HS-27A (cell line): Measurements from ENCODE around the gene CEBPA.

Source experiments
- DNase-seq: peaks from one replicate; pipeline ENCODE4 v3.0.0-alpha.2; 2012; ENCODE audit warnings: low read depth, missing footprints

Gene CEBPA

GRCh38 chr19:33271246-33272021 lies 30.9 kb downstream of the CEBPA start:
- no peak for DNase-seq

DNA sequence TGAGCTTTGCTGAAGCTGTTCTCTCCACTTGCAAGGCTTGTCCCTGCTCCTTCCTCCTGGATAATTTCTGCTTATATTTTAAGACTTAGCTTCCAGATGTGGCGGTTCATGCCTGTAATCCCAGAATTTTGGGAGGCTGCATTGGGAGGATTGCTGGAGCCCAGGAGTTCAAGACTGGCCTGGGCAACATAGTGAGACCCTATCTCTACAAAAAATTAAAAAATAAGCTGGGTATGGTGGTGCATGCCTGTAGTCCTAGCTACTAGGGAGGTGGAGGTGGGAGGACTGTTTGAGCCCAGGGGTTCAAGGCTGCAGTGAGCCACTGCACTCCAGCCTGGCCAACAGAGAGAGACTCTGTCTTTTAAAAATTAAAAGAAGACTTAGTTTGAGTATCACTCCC lies 31.6 kb downstream of the CEBPA start:
- no peak for DNase-seq

DNA sequence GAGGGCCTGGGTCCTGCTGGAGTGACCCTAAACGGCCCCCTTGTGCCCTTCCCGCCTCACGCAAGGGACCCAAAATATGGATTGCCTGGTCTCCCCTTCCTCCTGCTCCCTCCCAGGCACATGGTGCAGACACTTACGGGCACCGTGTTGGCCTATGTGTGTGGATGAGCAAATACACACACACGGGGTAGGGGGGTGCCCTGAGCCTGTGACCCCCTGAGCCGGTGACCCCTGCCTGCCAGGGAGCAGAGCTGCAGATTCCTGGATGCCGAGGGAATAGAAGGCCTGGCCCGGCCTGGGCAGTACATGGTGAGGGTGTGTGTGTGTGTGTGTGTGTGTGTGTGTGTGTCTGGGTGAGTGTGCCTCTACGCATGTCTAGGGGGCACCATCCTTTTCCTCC lies 33.3 kb downstream of the CEBPA start:
- DNase-seq: no peak

DNA sequence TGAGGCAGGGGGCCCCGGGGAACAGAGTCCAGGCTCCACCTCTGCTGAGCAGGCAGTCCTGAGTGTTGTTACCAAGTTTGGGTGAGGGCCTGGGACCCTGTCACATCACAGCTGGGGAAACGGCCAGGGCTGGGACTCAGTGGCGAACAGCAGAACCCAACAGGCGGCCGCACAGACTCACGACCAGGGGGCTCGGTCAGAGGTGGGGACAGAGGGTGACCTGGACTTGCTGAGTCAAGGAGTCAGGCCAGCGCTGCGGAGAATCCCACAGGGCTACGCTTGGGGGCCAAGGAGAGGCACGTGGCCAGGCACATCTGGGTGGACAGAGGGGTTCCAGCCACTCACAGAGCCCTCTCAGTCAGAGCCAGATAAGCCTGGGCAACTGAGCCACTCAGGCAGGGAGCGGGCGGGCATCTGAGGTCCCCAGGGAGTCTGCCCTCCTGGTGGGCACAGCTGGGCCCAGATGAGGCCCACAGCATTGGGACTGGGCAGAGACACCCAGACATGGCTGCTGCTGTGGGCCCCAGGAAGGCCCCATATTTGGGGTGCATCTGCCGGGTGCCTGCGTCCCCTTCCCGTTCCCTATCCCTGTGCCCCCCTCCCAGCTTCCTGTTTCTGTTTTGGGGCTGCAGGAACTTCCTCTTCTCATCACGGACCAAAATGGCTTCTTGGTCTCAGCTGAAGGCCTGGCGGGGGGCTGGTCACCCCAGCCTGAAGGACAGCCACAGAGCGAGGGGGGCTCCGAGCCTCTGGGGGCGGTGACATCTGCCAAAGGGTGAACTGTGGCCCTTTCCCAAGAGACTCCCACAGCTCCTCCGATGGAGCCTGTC lies 34.0 kb downstream of the CEBPA start:
- DNase-seq: no peak

GRCh38 chr19:33267706-33268105 lies 34.6 kb downstream of the CEBPA start:
- DNase-seq: no peak

DNA sequence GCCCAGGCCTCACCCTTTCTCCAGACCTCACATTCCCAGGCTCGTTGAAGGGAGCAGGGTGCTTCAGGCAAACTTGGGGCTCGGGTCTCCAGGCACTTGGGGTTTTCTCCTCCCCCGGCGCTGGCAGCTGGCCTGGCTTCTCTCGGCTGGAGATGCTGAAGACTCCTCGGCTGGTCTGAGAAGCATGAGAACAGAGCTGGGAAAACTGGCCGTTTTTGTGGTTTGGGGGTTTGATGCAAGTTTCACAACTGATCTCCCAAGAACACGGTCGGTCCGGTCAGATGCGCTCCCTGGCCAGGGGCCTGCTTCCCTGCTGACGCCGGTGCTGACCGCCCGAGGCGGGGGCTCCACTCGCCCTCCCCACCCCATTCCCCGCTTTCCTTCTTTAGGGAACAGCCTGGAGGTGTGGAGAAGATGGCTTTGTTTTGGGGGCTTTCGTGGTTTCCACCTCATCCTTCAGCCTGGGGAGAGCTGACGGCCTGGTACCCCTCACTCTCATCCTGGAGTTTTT lies 35.3 kb downstream of the CEBPA start:
- no peak for DNase-seq

- DNase-seq: no peak
Observed at GRCh38 chr19:33264881-33265445, 37.4 kb downstream of the CEBPA start.

DNA sequence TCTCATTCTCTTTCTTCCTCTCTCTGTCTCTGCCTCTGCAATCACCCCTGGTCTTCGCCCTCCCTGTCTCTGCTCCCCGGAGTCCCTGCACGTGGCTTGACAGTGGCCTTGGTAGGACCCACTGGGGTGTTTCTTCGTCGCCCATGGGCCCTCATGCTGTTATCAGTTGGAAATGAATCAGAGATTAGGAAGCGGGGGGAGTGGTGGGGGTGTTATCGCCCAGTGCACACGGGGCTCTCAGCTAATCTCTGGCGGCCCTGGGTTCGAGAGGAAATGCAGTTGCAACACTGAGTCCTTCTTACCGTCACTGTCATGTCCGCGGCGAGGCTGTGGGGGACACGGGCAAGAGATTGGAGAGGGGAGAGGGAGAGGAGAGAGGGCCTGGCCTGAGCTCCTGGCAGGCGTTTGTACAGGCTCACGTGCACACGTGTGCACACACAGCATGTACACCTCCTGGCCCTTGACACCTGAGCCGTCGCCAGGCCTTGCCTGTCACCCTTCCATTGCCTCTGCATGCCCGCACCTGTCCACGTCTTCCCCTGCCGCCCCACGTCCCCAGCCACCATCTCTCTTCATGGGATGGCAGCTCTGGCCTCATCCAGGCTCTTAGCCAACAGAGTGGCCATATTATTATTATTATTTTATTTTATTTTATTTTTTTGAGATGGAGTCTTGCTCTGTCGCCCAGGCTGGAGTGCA lies 38.9 kb downstream of the CEBPA start:
- DNase-seq: no peak

DNA sequence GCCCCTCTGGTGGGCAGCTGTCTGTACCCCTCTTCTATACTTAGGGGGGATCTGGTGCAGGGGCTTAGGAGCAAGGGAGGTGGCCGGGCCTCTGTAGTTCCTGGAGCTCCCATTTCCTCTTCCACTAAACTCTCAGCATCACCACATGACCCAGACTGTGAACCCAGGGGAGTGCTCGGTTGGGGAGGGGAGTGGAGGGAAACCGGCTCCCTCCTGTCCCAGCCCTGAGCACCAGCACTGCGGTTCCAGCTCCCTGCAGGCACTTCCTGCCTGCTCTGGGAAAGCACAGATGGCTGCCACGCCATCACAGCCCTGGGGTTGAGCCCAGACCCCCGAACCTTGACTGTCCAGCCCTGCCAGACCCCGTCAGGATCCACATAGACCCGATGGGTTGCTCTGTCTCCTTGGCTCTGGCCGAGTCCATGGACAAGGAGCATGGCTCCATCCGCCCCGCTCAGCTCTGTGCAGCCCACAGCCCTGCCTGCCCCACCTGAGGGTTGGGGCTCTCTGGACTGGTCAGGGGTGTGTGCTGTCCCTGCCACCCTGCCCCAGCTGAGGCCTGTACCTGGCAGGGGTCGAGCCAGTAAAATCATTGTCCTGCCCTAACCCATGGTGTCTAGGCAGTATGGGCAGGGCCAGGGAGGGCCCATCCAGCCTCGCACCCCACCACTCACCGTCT lies 40.7 kb downstream of the CEBPA start:
- DNase-seq: no peak

GRCh38 chr19:33260628-33261418 lies 41.5 kb downstream of the CEBPA start:
- no peak for DNase-seq

- no peak for DNase-seq
Observed at GRCh38 chr19:33259539-33259938, 42.8 kb downstream of the CEBPA start.

DNA sequence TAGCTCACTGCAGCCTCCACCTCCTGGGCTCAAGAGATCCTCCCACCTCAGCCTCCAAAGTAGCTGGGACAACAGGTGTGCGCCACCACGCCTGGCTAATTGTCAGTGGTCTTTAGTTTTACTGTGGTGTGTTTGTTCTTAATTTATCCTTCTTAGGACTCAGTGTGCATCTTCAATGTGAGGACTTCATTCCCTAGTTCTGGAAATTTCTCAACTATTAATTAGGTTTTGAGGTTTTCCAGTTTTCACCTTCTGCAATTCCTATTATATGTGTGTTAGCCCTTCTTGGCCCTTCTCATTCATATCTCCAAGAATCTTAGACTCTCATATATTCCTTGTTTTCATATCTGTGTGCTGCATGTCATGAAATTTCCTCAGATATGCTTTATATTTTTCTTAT lies 44.5 kb downstream of the CEBPA start:
- DNase-seq: no peak

- DNase-seq: no peak
Observed at GRCh38 chr19:33256261-33256660, 46.1 kb downstream of the CEBPA start.

DNA sequence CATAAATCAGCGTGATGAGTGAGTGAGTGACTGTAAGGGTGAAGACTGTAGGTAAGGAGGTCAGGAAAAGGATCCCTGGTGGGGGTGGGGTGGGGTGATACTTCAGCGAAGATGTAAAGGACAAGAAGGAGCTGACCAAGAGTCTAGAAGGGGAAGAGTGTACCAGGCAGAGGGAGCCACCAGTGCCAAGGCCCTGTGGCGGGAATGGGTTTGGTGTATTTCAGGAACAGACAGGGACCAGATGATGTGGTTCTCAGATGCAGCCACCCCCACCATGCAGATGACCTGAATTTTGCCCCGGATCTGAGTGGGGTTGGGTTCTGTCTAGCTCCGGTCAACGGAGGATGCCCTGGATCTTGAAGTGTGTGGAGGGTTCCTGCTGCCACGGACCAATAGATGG lies 46.6 kb downstream of the CEBPA start:
- DNase-seq: no peak

DNA sequence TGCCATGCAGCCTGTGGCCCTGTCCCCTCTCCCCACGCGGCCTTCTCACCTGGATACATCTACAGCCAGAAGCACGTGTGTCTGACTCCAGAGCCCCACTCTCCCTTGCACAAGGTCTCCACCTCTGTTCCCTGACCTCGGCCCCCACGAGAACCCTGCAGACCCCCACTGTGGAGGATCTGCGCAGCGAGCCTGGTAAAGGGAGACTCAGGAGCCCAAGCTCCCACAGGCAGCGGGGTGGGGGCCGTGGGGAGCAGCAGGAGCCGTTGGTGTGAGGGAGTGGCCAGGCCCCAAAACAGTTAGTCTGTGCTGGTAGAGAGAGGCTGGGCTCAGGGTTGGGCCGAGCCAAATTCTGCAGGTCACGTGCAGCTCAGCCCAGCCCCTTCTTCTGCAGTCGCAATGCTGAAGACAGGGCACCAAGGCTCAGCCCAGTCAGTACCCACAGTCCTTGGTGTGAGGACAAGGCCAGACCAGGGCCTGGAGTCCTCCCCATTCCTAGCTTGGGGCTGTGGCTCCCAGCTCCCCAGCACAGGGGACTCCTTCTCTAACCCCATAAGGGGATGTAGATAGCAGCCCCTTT lies 48.0 kb downstream of the CEBPA start:
- DNase-seq: no peak

- no peak for DNase-seq
Observed at GRCh38 chr19:33252971-33253370, 49.4 kb downstream of the CEBPA start.

DNA sequence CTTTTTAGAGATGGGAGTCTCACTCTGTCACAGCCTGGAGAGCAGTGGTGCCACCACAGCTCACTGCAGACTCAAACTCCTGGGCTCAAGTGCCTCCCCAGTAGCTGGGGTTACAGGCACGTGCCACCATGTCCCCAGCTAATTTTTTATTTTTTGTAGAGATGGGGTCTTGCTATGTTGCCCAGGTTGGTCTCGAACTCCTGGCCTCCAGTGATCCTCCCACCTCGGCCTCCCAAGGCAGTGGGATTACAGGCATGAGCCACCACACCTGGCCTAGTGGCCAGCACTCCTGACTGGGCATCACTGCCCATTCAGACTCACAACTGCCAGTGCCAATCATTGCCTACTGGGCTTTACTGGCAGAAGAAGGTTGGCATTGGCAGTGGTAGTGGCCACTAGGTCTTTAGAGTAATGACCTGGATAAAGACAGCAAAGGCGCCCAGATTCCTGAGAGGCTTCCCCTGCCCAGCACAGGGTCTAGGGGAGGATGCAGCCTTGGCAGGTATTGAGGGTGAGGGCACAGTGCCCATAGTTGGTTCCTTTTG lies 49.8 kb downstream of the CEBPA start:
- DNase-seq: no peak

DNA sequence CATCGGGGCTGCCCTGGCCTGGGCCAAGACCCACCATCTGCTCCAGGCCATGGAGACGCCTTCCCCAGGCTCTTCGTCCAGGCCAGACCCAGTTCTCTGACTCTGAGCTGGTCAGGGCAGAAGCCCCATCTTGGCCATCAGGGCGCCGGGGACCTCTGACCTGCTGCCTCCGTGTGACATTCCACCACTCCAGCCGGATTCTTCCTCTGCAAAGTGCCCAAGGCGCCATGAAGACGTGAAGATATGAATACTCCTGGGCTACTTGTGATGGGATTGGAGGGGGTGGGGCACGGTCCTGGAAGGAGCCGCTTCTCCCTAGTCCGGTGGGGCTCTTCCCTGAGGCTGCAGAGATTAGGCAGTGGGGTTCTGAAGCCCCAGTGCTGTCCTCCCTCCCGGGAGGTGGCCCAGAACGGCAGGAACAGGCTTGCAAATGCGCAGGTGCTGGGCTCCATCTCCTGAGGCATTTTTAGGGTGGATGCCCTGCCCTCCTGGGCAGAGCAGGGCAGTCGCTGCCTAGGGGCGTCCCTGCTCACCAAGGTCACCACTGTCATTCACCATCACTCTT lies 50.7 kb downstream of the CEBPA start:
- no peak for DNase-seq

DNA sequence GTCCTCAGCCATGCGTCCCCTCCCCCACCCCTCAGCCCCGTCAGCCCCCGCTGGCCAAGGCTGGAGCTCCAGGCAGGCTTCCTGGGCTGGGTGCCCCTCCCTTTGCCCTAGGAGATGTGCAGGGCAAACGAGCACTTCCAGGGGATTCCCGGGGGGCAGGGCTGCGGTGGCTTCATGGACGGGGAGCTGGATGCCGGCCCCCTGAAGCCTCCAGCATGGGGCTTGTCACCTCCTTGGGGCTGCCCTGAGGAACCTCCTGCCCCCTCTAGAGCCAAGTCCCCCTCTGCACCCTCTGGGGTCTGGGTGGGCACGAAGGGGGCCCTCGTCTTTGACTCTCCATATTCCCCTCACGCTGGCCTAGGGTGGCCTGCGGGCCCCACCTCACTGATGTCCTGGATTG lies 51.3 kb downstream of the CEBPA start:
- DNase-seq: no peak

DNA sequence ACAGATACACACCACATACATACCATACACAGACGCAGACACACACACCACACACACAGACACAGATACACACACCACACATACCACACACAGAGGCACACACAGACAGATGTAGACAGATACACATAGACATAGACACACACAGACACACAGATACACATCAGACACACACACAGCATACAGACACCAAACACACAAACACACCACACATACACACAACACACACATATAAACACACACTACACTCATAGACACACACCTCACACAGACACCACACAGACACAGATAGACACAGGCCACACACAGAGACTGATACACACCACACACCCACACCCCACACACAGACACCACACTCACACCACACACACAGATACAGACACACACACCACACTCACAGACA lies 51.8 kb downstream of the CEBPA start:
- no peak for DNase-seq
